Liver (tissue), 9 donors: ENCODE measurements around the gene PHC2. TPM values are rescaled to one million over a fixed set of nuclear protein-coding genes. Genes with fewer than 3 reads are reported as not detected.

Experiments used
- DNase-seq: peaks from one replicate; pipeline ENCODE4 v3.0.0-alpha.2; 2017; ENCODE audit warnings: low spot score
- H3K27ac ChIP-seq, 2 donors: one replicate each; pipeline ENCODE4 v1.7.0; 2013; ENCODE audit warnings: inconsistent platforms in 2 of 2, low read length in 2 of 2, control low read depth in 1 of 2, low read depth in 1 of 2, mild to moderate bottlenecking in 1 of 2
- H3K27me3 ChIP-seq, 4 donors: one replicate each; pipeline versions ENCODE4 v1.6.1 to v1.7.0; 2013; ENCODE audit warnings: low read length in 3 of 4, inconsistent platforms in 1 of 4, mild to moderate bottlenecking in 1 of 4, moderate library complexity in 1 of 4; ENCODE audit not compliant: control insufficient read depth in 4 of 4, insufficient read depth in 4 of 4
- H3K36me3 ChIP-seq, 4 donors: one replicate each; pipeline versions ENCODE4 v1.6.1 to v1.7.0; 2013; ENCODE audit warnings: low read length in 3 of 4, mild to moderate bottlenecking in 3 of 4, low read depth in 1 of 4, moderate library complexity in 1 of 4; ENCODE audit not compliant: control insufficient read depth in 4 of 4, insufficient read depth in 3 of 4
- H3K4me1 ChIP-seq, 4 donors: one replicate each; pipeline versions ENCODE4 v1.6.1 to v1.7.0; 2013; ENCODE audit warnings: low read length in 3 of 4, mild to moderate bottlenecking in 3 of 4, moderate library complexity in 1 of 4; ENCODE audit not compliant: control insufficient read depth in 4 of 4, insufficient read depth in 4 of 4
- H3K4me3 ChIP-seq, 3 donors: one replicate each; pipeline versions ENCODE4 v1.6.1 to v1.7.0; 2013; ENCODE audit warnings: low read length in 3 of 3, control low read depth in 1 of 3, low read depth in 1 of 3, mild to moderate bottlenecking in 1 of 3
- H3K9ac ChIP-seq, 2 donors: one replicate each; pipeline ENCODE4 v1.7.0; 2013; ENCODE audit warnings: low read length in 2 of 2, mild to moderate bottlenecking in 2 of 2, moderate library complexity in 2 of 2, control low read depth in 1 of 2, low read depth in 1 of 2
- H3K9me3 ChIP-seq, 4 donors: one replicate each; pipeline versions ENCODE4 v1.6.1 to v1.7.0; 2013; ENCODE audit warnings: low read length in 3 of 4; ENCODE audit not compliant: control insufficient read depth in 4 of 4
- ATF3 ChIP-seq: IDR thresholded peaks from 2 replicates; pipeline ENCODE4 v1.6.1; 2016; ENCODE audit warnings: antibody characterized with exemption
- CTCF ChIP-seq: fragments of 150-350 bp; IDR thresholded peaks from 2 replicates; pipeline ENCODE4 v1.5.1; 2017; ENCODE audit warnings: improper control_type of control experiment, low read depth, low read length; ENCODE audit not compliant: missing input control
- EGR1 ChIP-seq, 2 donors: IDR thresholded peaks; 2 replicates each; pipeline ENCODE4 v1.6.1; 2016 to 2018; ENCODE audit warnings: antibody characterized with exemption in 2 of 2, low read depth in 2 of 2
- FOXA1 ChIP-seq: IDR thresholded peaks from 2 replicates; pipeline ENCODE4 v1.6.1; 2016; ENCODE audit warnings: antibody characterized with exemption
- FOXA2 ChIP-seq: IDR thresholded peaks from 2 replicates; pipeline ENCODE4 v1.6.1; 2016; ENCODE audit warnings: antibody characterized with exemption
- GABPA ChIP-seq, 2 donors: IDR thresholded peaks in 1 of 2; conservative IDR thresholded peaks in 1 of 2; 2 replicates each; pipeline ENCODE4 v1.6.1; 2016; ENCODE audit warnings: antibody characterized with exemption in 2 of 2, mild to moderate bottlenecking in 1 of 2, moderate library complexity in 1 of 2
- HNF4A ChIP-seq, 2 donors: conservative IDR thresholded peaks; 2 replicates each; pipeline ENCODE4 v1.6.1; 2016; ENCODE audit warnings: antibody characterized with exemption in 2 of 2, mild to moderate bottlenecking in 2 of 2
- MAX ChIP-seq: IDR thresholded peaks from 2 replicates; pipeline ENCODE4 v1.6.1; 2016; ENCODE audit warnings: antibody characterized with exemption
- NR2F2 ChIP-seq: IDR thresholded peaks from 2 replicates; pipeline ENCODE4 v1.6.1; 2016; ENCODE audit warnings: antibody characterized with exemption
- RAD21 ChIP-seq, 2 donors: IDR thresholded peaks; 2 replicates each; pipeline ENCODE4 v1.6.1; 2016; ENCODE audit warnings: antibody characterized with exemption in 2 of 2, mild to moderate bottlenecking in 2 of 2
- RXRA ChIP-seq, 2 donors: IDR thresholded peaks; 2 replicates each; pipeline ENCODE4 v1.6.1; 2017 to 2018; ENCODE audit warnings: antibody characterized with exemption in 2 of 2, mild to moderate bottlenecking in 1 of 2
- SP1 ChIP-seq: IDR thresholded peaks from 2 replicates; pipeline ENCODE4 v1.6.1; 2018; ENCODE audit warnings: antibody characterized with exemption, mild to moderate bottlenecking
- TAF1 ChIP-seq: conservative IDR thresholded peaks from 2 replicates; pipeline ENCODE4 v1.6.1; 2016; ENCODE audit warnings: antibody characterized with exemption, mild to moderate bottlenecking
- YY1 ChIP-seq: IDR thresholded peaks from 2 replicates; pipeline ENCODE4 v1.6.1; 2016; ENCODE audit warnings: antibody characterized with exemption, mild to moderate bottlenecking
- ZBTB33 ChIP-seq: IDR thresholded peaks from 2 replicates; pipeline ENCODE4 v1.6.1; 2016; ENCODE audit warnings: antibody characterized with exemption
- WGBS: extraction: QIAGEN DNeasy Blood & Tissue Kit; methylation state at CpG from one replicate; pipeline ENCODE4 v1.1.7; 2013; 5-methylcytosine and 5-hydroxymethylcytosine counted together
- polyA plus RNA-seq, 2 donors: library from polyadenylated mRNA; stranded (reverse) in 1 of 2; unstranded in 1 of 2; fragments of 200-250 nt in 1 of 2; fragments of >200 nt in 1 of 2; fragmentation: Nextera tagmentation in 1 of 2; extraction: Ambion mirVana in 1 of 2; gene quantifications; one replicate each; pipeline versions ENCODE4 v1.2.1 to v1.2.3, GENCODE V29; 2013 to 2015
- total RNA-seq, 2 donors: library from RNA; depleted of rRNA; stranded (reverse); fragments of >200 nt; gene quantifications; one replicate each; pipeline ENCODE4 v1.2.3, GENCODE V29; 2014
- donor health status: healthy.
- donor health status: healthy.
- donor health status: healthy.
- donor health status: healthy.
- donor health status: healthy.

The PHC2 gene
- total and polyA plus RNA-seq, 4 donors = 19.1 to 67.8 (median 44.7) TPM

GRCh38 chr1:33282791-33283190 is 148.1 kb downstream of the PHC2 start:
- Histone ChIP-seq H3K4me1 (no peaks in the 10 kb centered on the region), H3K36me3 (peaks cover 4 to 26% (median 17%) of the 10 kb centered on the region in 4 donors), H3K27me3 (no peaks in the 10 kb centered on the region), H3K9me3 (no peaks in the 10 kb centered on the region), H3K27ac (no peak overlapping the region), H3K4me3 (no peak overlapping the region), H3K9ac (no peak overlapping the region)
- no peak for TF ChIP-seq MAX
- no peak for TF ChIP-seq YY1
- no peak for TF ChIP-seq TAF1
- no peak for TF ChIP-seq NR2F2
- no peak for TF ChIP-seq FOXA2
- TF ChIP-seq ATF3 = no peak
- TF ChIP-seq CTCF = no peak
- TF ChIP-seq EGR1 (IDR thresholded peaks at IDR 0.05; ENCODE audit: low read depth in 2 of 2) = no peak
- no peak for TF ChIP-seq ZBTB33
- TF ChIP-seq RAD21 (IDR thresholded peaks at IDR 0.05) = no peak
- no peak for TF ChIP-seq FOXA1
- no peak for TF ChIP-seq RXRA (IDR thresholded peaks at IDR 0.05)
- no peak for TF ChIP-seq SP1
- no peak for TF ChIP-seq GABPA (IDR thresholded peaks at IDR 0.05 in 1 of 2, conservative IDR thresholded peaks at IDR 0.05 in 1 of 2)
- 91% methylated on average over 3 of the region's 3 CpGs for WGBS
- no peak for DNase-seq

- 96% methylated on average over 17 of the region's 17 CpGs for WGBS
- Histone ChIP-seq H3K4me3 (no peak overlapping the region), H3K9me3 (no peaks in the 10 kb centered on the region), H3K27me3 (no peaks in the 10 kb centered on the region), H3K9ac (no peak overlapping the region), H3K27ac (no peak overlapping the region), H3K36me3 (peaks cover 4 to 35% (median 24%) of the 10 kb centered on the region in 4 donors), H3K4me1 (no peaks in the 10 kb centered on the region)
- no peak for DNase-seq
- TF ChIP-seq GABPA (IDR thresholded peaks at IDR 0.05 in 1 of 2, conservative IDR thresholded peaks at IDR 0.05 in 1 of 2) (no peak), HNF4A (conservative IDR thresholded peaks at IDR 0.05) (no peak), TAF1 (no peak), RXRA (IDR thresholded peaks at IDR 0.05) (no peak), ATF3 (no peak), ZBTB33 (no peak)
Measured at GRCh38 chr1:33281554-33282303, 149.2 kb downstream of the PHC2 start.
